OCI-LY7 (cell line): ENCODE measurements around the gene ARMH1. TPM values are rescaled to one million over a fixed set of nuclear protein-coding genes. Genes with fewer than 3 reads are reported as not detected.

Source experiments
- BruUV-seq: library from RNA; stranded (reverse); fragments of 400-500 nt; replicated peaks from 2 replicates; lab custom pipeline; 2021; lab: Mats Ljungman, UMichigan
- CTCF ChIA-PET: fragments of 300-600 bp; sonication (Branson Sonifier 250); formaldehyde crosslinking; loops from one replicate; lab custom pipeline; 2022; ENCODE audit warnings: antibody characterized with exemption; ENCODE audit not compliant: unreplicated experiment; lab: Charles Lee
- POLR2A ChIA-PET: fragments of 300-600 bp; sonication (Branson Sonifier 250); formaldehyde crosslinking; loops from one replicate; lab custom pipeline; 2022; ENCODE audit warnings: antibody characterized with exemption; lab: Charles Lee
- DNase-seq: peaks from one replicate; pipeline ENCODE4 v3.0.0-alpha.2; 2015; ENCODE audit warnings: low spot score
- H2AFZ ChIP-seq: fragments of 200-600 bp; sonication (generic), shearing (Covaris generic); 2 replicates; pipeline ENCODE4 v1.6.1; 2014; ENCODE audit warnings: mild to moderate bottlenecking, antibody characterized with exemption, low read length, moderate library complexity
- H3K27ac ChIP-seq: fragments of 200-600 bp; sonication (generic); 2 replicates; pipeline ENCODE4 v1.5.1; 2014; ENCODE audit warnings: mixed run types, low read depth, mild to moderate bottlenecking, moderate library complexity, low read length, inconsistent platforms; ENCODE audit not compliant: poor library complexity, severe bottlenecking
- H3K36me3 ChIP-seq: fragments of 200-600 bp; sonication (generic); 2 replicates; pipeline ENCODE4 v1.6.1; 2014; ENCODE audit warnings: mild to moderate bottlenecking, antibody characterized with exemption, low read length, moderate library complexity, mixed read lengths; ENCODE audit not compliant: insufficient read depth
- H3K4me1 ChIP-seq: fragments of 200-600 bp; sonication (generic); 2 replicates; pipeline ENCODE4 v1.5.1; 2014; ENCODE audit warnings: mild to moderate bottlenecking, low read length; ENCODE audit not compliant: insufficient read depth, poor library complexity, severe bottlenecking
- H3K4me2 ChIP-seq: fragments of 200-600 bp; sonication (generic); 2 replicates; pipeline ENCODE4 v1.6.1; 2014; ENCODE audit warnings: mild to moderate bottlenecking, low read length
- H3K4me3 ChIP-seq: fragments of 200-600 bp; sonication (generic); 2 replicates; pipeline ENCODE4 v1.5.1; 2014; ENCODE audit warnings: mild to moderate bottlenecking, low read depth, low read length; ENCODE audit not compliant: poor library complexity, severe bottlenecking
- H3K79me2 ChIP-seq: fragments of 200-600 bp; sonication (generic); 2 replicates; pipeline ENCODE4 v1.6.1; 2016; ENCODE audit warnings: low read depth, mild to moderate bottlenecking, low read length, moderate library complexity, mixed read lengths; ENCODE audit not compliant: insufficient read depth
- H3K9me2 ChIP-seq: fragments of 200-600 bp; sonication (generic); 2 replicates; pipeline ENCODE4 v1.6.1; 2016; ENCODE audit warnings: mild to moderate bottlenecking, low read length, mixed read lengths; ENCODE audit not compliant: insufficient read depth
- H3K9me3 ChIP-seq: fragments of 200-600 bp; sonication (generic); 2 replicates; pipeline ENCODE4 v1.6.1; 2014; ENCODE audit warnings: mild to moderate bottlenecking, mixed run types, low read length, mixed read lengths
- H4K20me1 ChIP-seq: fragments of 200-600 bp; sonication (generic); 2 replicates; pipeline ENCODE4 v1.6.1; 2014; ENCODE audit warnings: mild to moderate bottlenecking, antibody characterized with exemption, low read length, moderate library complexity, mixed read lengths; ENCODE audit not compliant: insufficient read depth
- EZH2phosphoT487 ChIP-seq: fragments of 200-600 bp; sonication (generic); IDR thresholded peaks from 2 replicates; pipeline ENCODE4 v1.6.1; 2018; ENCODE audit warnings: low read depth, borderline replicate concordance, mild to moderate bottlenecking, mixed run types, antibody characterized with exemption, low read length, moderate library complexity, mixed read lengths
- intact Hi-C: fragments of 100-400 bp; cut with micrococcal nuclease; formaldehyde crosslinking; loops from one replicate; pipeline ENCODE4 v1.10.0; 2022; ENCODE audit not compliant: unreplicated experiment
- total RNA-seq, 2 experiments: library from RNA; depleted of rRNA in 1 of 2; stranded (reverse); fragments of >200 nt in 1 of 2; shearing (Covaris generic) in 1 of 2; gene quantifications; 2 replicates each; pipeline ENCODE4 v1.2.3, GENCODE V29; 2014 to 2022
- TF ChIP-seq, protein P1 (sequence below): fragments of 200-600 bp; sonication (generic); conservative IDR thresholded peaks from 2 replicates; pipeline ENCODE4 v1.5.1; 2014; ENCODE audit warnings: mild to moderate bottlenecking, antibody characterized with exemption, low read length, moderate library complexity, mixed read lengths

Gene ARMH1
- total RNA-seq, 2 experiments from 2014 or later: 7.8 to 8.9 TPM

GRCh38 chr1:44632598-44632997 is 41.9 kb upstream of the ARMH1 start:
- ChIA-PET CTCF (interaction anchor here (0.5 to 0.9 kb wide), 3 partner anchors 10 to 276 kb away, joined by 3 to 4 read pairs (median 3); no protein-coding TSS in a partner anchor), POLR2A (interaction anchor here (0.9 to 4.7 kb wide), 5 partner anchors 10 to 79 kb away, joined by 3 to 17 read pairs (median 3); partner anchors contain the start of genes ARMH1 and TMEM53)
- H3K9me3 ChIP-seq: no peaks in the 10 kb centered on the region
- DNase-seq: no peak
- intact Hi-C loops: loop anchor here (2.0 kb wide), 1 partner anchor 44 kb away; no protein-coding TSS in a partner anchor
- BruUV-seq: no TSS peak
- H2AFZ ChIP-seq: peak overlapping the region; percentile 60; the same call in 1 of the 2 replicates
- H3K4me3 ChIP-seq: peak overlapping the region; percentile 92
- H3K36me3 ChIP-seq: peaks cover 53% of the 10 kb centered on the region
- H3K4me1 ChIP-seq: peaks cover 26% of the 10 kb centered on the region
- no peaks in the 10 kb centered on the region for H4K20me1 ChIP-seq
- peak overlapping the region; percentile 98 for H3K4me2 ChIP-seq
- peak overlapping the region; percentile 79 for H3K27ac ChIP-seq
- H3K79me2 ChIP-seq: peaks cover 24% of the 10 kb centered on the region
- TF ChIP-seq, protein P1, sequence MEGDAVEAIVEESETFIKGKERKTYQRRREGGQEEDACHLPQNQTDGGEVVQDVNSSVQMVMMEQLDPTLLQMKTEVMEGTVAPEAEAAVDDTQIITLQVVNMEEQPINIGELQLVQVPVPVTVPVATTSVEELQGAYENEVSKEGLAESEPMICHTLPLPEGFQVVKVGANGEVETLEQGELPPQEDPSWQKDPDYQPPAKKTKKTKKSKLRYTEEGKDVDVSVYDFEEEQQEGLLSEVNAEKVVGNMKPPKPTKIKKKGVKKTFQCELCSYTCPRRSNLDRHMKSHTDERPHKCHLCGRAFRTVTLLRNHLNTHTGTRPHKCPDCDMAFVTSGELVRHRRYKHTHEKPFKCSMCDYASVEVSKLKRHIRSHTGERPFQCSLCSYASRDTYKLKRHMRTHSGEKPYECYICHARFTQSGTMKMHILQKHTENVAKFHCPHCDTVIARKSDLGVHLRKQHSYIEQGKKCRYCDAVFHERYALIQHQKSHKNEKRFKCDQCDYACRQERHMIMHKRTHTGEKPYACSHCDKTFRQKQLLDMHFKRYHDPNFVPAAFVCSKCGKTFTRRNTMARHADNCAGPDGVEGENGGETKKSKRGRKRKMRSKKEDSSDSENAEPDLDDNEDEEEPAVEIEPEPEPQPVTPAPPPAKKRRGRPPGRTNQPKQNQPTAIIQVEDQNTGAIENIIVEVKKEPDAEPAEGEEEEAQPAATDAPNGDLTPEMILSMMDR: no peak
- no peak for TF ChIP-seq EZH2phosphoT487
- H3K9me2 ChIP-seq: no peaks in the 10 kb centered on the region

- no peak overlapping the region for H3K27ac ChIP-seq
- no peaks in the 10 kb centered on the region for H3K9me2 ChIP-seq
- no peaks in the 10 kb centered on the region for H3K9me3 ChIP-seq
- H3K79me2 ChIP-seq: peaks cover 24% of the 10 kb centered on the region
- CTCF ChIA-PET: interaction anchor here (1.2 kb wide), 1 partner anchor 17 kb away, joined by 4 read pairs; no protein-coding TSS in a partner anchor
- no peak for DNase-seq
- H3K4me1 ChIP-seq: peaks cover 26% of the 10 kb centered on the region
- H3K4me2 ChIP-seq: peak overlapping the region; percentile 98; the same call in 1 of the 2 replicates
- no peak overlapping the region for H3K4me3 ChIP-seq
- H3K36me3 ChIP-seq: peaks cover 72% of the 10 kb centered on the region
- intact Hi-C loops: no loop called here
- H4K20me1 ChIP-seq: no peaks in the 10 kb centered on the region
- no TSS peak for BruUV-seq
- no peak overlapping the region for H2AFZ ChIP-seq
- TF ChIP-seq, protein P1: no peak
- TF ChIP-seq EZH2phosphoT487: no peak
- POLR2A ChIA-PET: interaction anchor here (1.5 kb wide), 1 partner anchor 13 kb away, joined by 4 read pairs; no protein-coding TSS in a partner anchor
These were observed 39.8 kb upstream of the ARMH1 start for GRCh38 chr1:44634606-44635189.

DNA sequence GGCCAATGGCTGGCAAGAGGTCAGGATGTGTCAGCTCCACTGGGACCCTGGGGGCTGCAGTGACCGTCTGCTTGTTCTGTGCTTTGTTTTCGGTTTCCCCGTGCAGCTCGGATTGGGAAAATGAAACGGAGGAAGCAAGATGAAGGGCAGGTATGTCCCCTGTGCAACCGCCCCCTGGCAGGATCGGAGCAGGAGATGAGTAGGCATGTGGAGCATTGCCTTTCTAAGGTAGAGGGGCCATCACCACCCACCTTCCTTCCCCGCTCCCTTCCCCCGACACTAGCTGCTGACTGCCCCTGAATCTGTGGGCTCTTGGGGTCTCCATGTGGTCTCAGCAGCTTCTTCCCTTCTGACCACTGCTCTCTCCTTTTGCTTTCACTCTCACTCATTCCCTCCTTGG is 39.1 kb upstream of the ARMH1 start:
- ChIA-PET CTCF (no interaction called here), POLR2A (no interaction called here)
- H3K9me2 ChIP-seq: no peaks in the 10 kb centered on the region
- no peak overlapping the region for H3K4me2 ChIP-seq
- no peaks in the 10 kb centered on the region for H4K20me1 ChIP-seq
- no TSS peak for BruUV-seq
- peaks cover 79% of the 10 kb centered on the region for H3K36me3 ChIP-seq
- H3K79me2 ChIP-seq: peaks cover 24% of the 10 kb centered on the region
- peaks cover 26% of the 10 kb centered on the region for H3K4me1 ChIP-seq
- H3K9me3 ChIP-seq: no peaks in the 10 kb centered on the region
- no peak for DNase-seq
- no peak overlapping the region for H3K4me3 ChIP-seq
- no peak overlapping the region for H2AFZ ChIP-seq
- intact Hi-C loops: no loop called here
- TF ChIP-seq, protein P1: no peak
- no peak for TF ChIP-seq EZH2phosphoT487
- H3K27ac ChIP-seq: no peak overlapping the region
